Measurements from ENCODE around the gene TGFBR1.
"Not testable (repeated sequence)": the region's sequence is repeated elsewhere in the genome, so short reads cannot be mapped to it uniquely, and the experiment has no call there.

The TGFBR1 gene

DNA sequence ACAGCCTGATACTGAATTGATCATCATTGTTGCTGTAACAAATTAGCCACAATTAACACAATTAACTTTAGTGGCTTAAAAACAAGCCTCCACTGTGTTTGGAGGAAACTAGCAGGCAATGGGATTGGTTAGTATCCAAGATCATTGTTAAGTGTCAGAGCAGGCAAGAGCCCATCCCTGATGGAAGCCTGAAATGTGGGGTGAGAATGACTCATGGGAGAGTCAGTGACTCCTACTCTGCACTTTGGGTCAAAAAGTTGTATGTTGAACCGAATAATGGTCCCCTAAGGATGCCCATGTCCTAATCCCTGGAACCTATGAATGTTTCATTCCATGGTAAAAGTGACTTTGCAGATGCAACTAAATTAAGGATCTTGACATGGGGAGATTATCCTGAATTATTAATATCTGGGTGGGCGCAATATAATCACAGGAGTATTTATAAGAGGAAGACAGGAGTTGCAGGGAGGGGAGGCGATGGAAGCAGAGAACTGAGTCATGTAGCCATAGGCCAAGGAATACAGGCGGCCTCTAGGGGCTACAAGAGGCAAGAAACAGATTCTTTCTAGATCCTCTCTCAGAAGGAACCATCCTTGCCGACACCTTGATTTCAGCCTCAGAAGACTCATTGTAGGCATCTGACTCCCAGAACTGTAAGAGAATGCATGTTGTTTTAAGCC lies 88.0 kb downstream of the TGFBR1 start:
- DNase-seq = no peak

GRCh38 chr9:99193466-99193821 lies 88.5 kb downstream of the TGFBR1 start:
- DNase-seq = no peak

DNA sequence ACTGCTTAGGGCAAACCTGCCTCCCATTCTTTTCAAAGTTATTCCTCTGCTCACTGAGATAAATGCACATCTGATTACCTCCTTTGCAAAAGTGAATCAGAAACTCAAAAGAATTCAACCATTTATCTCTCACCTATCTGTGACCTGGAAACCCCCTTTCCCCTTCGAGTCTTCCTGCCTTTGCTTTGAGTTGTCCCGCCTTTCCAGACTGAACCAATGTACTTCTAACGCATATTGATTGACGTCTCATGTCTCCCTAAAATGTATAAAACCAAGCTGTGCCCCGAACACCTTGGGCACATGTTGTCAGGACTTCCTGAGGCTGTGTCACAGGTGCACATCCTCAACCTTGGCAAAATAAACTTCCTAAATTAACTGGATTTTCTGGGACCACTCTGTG lies 91.6 kb downstream of the TGFBR1 start:
- DNase-seq = not testable (repeated sequence)

- DNase-seq = peak; percentile 33
Measured at GRCh38 chr9:99197124-99197630, 92.3 kb downstream of the TGFBR1 start.

DNA sequence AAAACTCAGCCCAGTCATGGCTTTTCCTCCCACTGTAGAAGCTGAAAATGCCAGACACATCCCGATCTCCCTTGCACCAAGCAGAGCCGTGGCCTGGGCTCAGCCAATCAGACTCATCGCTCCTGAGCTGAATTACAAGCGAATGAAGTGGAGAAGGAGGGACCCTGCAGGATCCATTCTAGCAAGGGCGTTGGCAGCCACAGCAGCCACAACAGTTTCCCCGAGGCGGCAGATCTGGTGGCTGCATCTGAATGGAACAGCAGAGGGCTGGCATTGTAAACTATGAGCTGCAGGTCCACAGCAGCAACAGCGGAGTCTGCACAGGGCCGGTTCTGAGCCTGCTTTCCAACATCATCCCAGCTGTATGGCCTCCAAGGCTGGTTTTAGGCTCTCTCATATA lies 93.1 kb downstream of the TGFBR1 start:
- DNase-seq = no peak

DNA sequence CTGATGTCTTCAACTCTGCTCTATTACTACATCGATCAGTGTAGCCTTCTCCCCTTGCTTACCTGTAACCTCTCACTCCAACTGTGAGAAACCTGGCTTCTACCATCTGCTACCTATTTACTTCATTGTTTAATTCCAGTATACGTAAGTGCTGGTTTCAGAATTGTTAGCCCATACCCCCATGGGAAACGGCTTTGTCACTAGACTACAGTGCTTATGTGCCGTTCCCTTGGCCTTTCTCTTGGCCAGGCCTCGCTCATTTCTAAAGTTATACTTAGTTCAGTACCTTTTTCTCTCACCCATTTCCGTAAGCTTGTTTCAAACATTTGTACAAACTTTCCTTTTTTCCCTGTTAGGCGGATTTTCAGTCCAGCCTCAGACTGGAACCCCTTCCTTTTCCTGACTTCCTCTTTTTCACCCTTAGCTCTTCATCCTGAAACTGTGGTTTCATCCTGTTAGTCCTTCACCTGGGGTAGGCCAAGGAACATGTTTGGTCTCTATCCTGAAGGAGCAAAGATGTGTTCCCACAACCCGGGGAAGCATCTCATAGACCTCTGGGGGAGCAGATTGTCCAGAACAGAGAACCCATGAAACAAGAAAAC lies 95.1 kb downstream of the TGFBR1 start:
- DNase-seq = peak; percentile 100

- peak; percentile 83 for DNase-seq
Measured at GRCh38 chr9:99201603-99202002, 96.7 kb downstream of the TGFBR1 start.
